Activated CD8-positive, alpha-beta memory T cell treated with anti-CD3 and anti-CD28 coated beads, Interleukin-2, amount 50 U/mL, for 48 hours (primary cell): ENCODE results near the gene ATG9A.
"Not testable (repeated sequence)": the region's sequence is repeated elsewhere in the genome, so short reads cannot be mapped to it uniquely, and the experiment has no call there.

Source experiments
- DNase-seq: peaks from one replicate; pipeline ENCODE4 v3.0.0-alpha.2; 2020

The ATG9A gene

DNA sequence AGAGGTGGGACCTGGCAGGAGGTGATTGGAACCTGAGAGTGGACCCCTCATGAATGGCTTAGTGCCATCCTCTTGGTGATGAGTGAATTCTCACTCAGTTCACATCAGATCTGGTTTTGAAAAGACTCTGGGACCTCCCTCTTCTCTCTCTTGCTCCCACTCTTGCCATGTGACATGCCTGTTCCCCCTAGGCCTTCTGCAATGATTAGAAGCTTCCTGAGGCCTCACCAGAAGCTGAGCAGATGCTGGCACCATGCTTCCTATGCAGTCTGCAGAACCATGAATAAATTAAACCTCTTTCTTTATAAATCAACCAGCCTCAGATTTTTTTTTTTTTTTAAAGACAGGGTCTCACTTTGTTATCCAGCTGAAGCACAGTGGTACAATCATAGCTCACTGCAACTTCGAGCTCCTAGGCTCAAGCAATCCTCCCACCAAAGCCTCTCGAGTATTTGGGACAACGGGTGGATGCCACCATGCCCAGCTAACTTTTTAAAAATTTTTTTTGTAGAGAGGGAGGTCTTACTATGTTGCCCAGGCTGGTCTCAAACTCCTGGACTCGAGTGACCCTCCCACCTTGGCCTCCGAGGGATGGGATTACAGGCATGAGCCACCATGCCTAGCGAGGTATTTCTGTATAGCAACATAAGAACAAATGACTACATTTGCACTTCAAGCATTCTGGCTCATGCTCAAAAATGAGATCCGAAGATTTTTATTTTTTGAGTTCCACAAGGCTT is 24.8 kb downstream of the ATG9A start:
- no peak for DNase-seq

DNA sequence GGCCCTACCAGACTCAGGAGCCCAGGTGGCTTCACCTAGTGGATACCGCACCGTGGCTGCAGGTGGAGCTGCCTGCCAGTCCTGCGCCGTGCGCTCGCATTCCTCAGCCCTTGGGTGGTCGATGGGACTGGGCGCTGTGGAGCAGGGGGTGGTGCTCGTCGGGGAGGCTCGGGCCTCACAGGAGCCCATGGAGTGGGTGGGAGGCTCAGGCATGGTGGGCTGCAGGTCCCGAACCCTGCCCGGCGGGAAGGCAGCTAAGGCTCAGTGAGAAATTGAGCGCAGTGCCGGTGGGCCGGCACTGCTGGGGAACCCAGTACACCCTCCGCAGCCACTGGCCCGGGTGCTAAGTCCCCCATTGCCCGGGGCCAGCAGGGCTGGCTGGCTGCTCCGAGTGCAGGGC is 28.1 kb downstream of the ATG9A start:
- DNase-seq, result not testable (repeated sequence)

DNA sequence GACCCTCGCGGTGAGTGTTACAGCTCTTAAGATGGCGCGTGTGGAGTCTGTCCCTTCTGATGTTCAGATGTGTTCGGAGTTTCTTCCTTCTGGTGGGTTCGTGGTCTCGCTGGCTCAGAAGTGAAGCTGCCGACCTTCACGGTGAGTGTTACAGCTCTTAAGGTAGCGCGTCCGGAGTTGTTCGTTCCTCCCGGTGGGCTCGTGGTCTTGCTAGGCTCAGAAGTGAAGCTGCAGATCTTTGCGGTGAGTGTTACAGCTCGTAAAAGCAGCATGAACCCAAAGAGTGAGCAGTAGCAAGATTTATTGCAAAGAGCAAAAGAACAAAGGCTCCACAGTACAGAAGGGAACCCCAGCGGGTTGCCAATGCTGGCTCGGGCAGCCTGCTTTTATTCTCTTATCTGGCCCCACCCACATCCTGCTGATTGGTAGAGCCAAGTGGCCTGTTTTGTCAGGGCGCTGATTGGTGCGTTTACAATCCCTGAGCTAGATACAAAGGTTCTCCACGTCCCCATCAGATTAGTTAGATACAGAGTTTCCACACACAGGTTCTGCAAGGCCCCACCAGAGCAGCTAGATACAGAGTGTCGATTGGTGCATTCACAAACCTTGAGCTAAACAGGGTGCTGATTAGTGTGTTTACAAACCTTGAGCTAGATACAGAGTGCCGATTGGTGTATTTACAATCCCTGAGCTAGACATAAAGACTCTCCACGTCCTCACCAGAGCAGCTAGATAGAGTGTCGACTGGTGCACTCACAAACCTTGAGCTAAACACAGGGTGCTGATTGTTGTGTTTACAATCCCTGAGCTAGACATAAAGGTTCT is 28.7 kb downstream of the ATG9A start:
- DNase-seq, result peak; percentile 75

DNA sequence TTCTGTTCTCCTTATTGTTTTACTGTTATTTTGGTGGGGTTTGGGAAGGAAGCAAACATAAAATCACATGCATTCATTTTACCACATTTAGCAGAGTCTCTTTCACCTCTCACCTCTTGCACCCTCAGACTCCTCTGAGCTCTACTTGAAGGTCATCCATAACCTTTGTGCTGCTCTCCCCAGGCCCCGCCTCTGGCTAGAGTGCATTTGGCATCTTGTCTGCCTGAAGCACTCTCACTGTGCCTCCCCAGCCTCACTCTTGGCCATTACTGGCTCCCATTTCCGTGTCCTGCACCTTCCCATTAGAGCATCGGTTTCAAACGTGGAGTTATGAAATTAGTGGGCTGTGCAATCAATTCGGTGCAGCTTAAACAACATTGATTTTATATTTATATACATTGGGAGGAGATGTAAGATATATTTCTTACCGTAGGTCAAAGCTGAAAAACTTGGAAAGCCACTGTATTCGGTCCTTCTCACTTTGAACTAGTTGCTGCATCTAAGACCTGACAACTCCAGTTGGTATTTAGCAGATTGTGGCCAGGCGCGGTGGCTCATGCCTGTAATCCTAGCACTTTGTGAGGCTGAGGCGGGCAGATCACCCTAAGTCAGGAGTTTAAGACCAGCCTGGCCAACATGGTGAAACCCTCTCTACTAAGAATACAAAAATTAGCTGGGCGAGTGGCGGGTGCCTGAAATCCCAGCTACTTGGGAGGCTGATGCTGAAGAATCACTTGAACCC is 29.8 kb downstream of the ATG9A start:
- DNase-seq, result no peak

DNA sequence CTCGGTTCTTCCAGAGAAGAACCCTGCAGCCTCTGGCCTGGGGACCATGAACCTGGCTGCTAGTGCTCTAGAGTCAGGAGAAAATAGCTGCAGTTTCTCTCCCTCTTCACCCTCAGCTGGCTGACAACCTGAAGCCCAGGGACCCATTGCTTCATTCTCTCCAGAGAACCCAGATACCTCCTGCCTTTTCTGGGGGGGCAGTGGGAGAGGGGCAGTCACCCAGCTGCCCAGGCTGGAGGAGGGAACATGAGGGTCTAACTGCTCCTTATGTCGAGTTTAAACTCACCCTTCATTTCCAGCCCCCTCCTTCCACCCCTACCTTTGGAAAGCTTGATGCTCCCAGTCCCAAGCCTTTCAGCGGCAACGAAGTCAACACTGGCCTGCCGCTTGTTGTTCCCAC is 30.5 kb downstream of the ATG9A start:
- no peak for DNase-seq

DNA sequence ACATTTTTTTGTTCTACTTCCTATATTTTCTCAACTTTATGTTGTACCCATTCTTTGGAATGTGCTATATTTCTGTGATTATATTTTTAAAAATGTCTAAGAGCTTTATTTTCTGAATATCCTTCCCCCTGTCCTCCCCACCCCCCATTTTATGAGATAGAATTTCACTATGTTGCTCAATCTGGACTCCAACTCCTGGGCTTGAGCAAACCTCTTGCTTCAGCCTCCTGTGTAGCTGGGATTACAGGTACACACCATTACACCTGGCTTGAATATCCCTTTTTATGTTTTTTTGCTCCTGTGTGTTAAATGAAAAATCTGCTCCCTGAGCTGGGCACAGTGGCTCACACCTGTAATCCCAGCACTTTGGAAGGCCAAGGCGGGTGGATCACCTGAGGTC is 32.0 kb downstream of the ATG9A start:
- DNase-seq, result no peak

DNA sequence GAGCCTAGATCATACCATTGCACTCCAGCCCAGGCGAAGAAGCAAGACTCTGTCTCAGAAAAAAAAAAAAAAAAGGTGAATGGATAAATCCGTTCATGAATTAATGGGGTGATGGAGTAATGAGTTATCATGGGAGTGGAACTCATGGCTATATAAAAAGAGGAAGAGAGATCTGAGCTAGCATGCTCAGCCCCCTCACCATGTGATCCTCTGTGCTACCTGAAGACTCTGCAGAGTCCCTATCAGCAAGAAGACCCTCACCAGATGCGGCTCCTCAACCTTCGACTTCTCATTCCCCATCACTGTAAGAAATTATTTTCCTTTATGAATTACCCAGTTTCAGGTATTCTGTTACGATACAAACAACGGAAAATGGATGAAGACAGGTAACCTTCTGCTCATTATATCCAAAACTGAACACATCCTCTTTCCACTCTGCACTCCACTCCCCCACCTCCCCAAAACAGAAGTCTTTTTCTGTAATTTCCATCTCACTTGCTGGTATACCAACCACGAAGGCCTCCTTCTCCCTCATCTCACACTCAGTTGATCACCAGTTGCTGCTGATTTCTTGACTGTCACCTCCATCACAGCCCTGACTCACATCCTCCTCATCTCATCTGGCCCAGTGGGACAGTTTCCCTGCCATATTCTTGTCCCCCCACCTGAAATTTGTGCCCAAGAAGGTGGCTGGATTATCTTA is 42.5 kb downstream of the ATG9A start:
- no peak for DNase-seq

DNA sequence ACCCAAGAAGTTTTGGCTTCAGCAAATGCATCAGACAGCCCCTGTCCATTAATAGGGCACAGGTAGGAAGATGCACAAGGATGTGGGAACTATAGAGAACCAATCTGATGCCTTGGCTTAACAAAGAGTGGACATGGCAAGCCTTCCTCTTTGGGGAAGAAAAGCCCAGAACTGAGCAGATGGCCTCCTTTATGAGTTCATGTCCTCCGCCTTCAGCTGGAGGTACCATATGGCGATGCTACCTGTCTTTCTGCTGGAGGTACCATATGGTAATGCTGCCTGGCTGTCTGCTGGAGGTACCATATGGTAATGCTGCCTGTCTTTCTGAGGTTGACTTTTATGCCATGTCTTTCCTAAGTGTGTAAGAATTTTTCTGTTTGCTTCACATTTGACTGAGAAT is 45.3 kb downstream of the ATG9A start:
- no peak for DNase-seq

DNA sequence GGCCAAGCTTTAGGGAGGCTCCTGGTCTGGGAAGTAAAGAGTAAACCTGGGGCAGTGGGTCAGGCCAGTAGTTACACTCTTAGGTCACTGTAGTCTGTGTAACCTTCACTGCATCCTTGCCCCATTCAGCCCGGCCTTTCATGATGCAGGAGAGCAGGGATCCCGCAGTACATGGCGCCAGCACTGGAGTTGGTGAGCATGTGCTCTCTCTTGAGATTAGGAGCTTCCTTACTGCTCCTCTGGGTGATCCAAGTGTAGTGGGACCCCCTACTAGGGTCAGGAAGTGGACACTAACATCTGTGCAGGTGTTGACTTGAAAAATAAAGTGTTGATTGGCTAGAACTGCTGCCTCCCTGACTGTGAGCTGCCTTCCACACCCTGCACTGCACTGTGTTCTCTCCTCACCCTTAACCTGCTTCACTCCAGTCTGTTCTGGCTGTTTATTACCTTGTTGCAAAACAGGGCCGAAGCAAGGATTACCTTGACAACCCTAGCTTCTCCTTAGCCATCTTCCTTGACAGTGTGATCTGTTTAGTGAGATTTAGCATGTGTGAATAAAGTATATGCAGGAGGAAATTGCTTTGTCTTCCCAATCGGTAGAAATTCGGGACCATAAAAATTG is 46.2 kb downstream of the ATG9A start:
- no peak for DNase-seq

DNA sequence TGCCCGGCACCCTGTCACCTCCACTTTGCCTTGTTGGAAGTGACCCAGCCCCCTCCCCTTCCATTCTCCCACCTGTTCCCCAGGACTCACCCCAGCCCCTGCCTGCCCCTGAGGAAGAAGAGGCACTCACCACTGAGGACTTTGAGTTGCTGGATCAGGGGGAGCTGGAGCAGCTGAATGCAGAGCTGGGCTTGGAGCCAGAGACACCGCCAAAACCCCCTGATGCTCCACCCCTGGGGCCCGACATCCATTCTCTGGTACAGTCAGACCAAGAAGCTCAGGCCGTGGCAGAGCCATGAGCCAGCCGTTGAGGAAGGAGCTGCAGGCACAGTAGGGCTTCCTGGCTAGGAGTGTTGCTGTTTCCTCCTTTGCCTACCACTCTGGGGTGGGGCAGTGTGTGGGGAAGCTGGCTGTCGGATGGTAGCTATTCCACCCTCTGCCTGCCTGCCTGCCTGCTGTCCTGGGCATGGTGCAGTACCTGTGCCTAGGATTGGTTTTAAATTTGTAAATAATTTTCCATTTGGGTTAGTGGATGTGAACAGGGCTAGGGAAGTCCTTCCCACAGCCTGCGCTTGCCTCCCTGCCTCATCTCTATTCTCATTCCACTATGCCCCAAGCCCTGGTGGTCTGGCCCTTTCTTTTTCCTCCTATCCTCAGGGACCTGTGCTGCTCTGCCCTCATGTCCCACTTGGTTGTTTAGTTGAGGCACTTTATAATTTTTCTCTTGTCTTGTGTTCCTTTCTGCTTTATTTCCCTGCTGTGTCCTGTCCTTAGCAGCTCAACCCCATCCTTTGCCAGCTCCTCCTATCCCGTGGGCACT is 46.9 kb downstream of the ATG9A start:
- no peak for DNase-seq

DNA sequence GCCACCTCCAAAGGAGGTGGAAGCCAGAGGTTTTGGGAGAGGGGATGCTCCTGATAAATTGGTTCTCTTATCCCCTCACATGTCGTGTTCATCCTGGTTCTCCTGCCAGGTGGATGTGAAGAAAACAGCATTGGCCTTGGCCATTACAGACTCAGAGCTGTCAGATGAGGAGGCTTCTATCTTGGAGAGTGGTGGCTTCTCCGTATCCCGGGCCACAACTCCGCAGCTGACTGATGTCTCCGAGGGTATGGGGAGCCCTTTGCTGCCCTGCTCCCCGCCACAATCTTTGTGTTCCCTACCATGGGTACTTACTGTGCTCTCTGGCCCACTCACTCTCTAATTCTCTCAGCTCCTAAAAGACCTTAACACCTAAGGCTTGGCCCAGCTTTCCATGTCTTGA is 47.9 kb downstream of the ATG9A start:
- no peak for DNase-seq

DNA sequence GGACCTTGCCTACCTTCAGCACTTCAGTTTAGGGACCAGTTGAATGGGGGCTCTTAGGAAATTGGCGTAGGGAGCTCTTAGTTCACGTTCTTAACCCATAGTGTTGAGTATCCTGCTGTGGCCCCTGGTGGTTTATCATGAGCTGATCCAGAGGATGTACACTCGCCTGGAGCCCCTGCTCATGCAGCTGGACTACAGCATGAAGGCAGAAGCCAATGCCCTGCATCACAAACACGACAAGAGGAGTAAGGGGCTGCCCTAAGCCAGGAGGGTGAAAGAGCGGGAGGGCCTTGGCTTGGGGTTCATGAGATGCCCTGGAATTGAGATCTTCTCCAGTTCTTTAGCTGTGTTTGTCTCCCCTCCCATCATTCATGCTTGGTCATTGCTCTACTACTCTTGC is 48.5 kb downstream of the ATG9A start:
- no peak for DNase-seq

DNA sequence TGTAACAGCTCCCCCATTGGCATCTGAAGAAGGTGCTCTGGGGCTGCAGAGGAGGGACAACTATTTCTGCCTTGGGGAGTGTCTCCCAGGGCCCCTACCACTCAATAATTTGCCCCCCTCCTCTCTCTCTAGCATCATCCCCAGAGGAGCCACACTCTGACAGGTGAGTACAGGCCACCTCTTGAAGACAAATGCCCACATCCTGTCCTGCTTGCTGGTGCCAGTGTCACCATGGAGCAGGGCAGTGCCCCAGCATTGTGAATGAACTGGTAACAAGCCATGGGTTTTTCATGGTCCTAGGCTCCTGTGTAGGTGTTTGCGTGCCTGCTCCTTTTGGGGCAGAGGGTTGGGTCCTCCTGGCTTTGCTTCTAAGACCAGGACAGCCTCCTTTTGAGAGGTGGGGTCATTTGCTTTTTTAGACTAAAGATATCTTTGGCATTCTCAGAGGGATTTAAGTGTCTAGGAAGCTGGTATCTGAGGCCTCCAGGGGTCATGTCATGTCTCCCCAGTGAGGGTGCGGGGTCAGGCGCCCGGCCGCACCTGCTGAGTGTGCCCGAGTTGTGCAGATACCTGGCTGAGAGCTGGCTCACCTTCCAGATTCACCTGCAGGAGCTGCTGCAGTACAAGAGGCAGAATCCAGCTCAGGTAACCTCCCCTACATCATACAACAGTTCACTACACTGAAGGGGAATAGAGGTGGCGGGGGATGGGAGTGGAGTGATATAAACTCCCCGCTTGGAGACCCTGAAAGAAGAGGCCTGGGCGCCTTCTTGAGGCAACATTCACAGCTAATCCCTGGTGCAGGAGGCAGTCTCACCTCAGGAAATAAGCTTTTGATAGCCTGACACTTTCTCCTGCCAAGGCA is 49.6 kb downstream of the ATG9A start:
- DNase-seq, result no peak

DNA sequence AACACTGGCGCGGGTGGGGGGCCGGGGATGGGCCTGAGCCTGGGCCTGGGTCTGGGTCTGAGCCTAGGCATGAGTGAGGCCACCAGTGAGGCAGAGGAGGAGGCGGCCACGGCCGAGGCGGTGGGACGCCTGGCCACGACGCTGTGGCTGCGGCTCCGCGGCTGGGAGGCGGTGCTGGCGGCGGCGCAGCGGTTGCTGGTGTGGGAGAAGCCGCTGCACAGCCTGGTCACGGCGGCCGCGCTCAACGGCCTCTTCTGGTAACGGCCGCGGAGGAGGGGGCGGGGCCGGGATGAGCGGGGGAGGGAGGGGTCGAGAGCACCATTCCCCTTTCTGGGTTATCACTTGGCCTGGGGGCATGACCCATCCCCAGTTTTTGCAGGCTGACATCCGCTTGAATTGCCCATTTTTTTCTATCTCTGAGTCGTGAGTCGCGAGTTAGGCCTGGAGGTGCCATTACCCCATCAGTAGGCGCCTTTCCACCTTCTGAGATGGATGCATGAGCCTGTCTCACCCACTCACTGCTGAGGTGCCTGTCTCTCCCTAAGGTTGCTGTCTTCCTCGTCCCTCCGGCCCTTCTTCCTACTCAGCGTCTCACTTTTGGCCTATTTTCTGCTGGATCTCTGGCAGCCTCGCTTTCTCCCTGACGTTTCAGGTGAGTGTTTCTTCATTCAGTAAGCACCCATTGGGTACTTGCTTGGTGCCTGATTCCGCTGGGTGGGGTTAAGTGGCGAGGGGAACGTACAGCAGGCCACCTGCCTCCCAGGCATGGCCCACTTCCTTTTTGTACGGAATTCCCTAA is 50.9 kb downstream of the ATG9A start:
- DNase-seq, result peak; percentile 73

DNA sequence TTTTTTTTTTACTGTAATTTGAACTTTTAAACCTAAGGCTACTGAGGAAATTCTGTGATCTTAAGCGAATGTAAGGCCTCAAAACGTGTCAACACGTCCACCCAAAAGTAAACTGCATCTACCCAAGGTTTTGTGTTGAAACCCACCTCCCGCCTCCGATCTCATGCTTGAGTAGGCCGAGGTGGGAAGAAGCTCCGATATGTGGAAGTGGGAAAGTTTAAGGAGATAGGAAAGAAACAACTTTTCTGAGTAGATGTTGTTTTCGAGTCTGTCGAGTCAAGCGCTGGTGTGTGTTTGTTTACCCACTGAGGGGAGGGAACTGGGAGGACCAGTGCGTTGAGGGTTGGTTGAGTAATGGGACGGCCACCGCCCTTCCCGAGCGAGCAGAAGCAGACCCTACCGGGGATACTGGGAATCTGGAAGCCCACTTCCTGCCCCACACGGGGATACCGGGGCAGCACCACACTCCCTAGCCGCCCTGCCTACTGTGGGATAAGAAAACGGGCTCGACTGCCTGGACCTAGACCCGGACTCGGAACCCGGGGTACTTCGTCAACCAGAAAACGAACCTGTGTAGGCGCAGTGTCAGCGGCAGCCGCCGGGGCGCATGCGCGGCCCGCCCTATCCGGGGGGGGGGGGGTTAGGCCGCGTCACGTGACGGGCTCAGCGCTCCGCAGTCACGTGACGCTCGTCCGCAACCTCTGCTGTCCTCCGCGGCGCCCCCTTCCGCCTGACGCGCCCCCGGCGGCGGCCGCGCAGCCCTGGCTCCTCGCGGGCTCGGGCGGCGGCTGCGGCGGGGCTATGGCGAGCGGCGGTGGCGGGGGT is 51.7 kb downstream of the ATG9A start, which contains the start of gene RETREG2:
RETREG2 (plus strand) TSS at position 724 of the 825 bp plus-strand sequence; CDS start at position 802, 78 bp downstream.
- DNase-seq, result peak; percentile 88

DNA sequence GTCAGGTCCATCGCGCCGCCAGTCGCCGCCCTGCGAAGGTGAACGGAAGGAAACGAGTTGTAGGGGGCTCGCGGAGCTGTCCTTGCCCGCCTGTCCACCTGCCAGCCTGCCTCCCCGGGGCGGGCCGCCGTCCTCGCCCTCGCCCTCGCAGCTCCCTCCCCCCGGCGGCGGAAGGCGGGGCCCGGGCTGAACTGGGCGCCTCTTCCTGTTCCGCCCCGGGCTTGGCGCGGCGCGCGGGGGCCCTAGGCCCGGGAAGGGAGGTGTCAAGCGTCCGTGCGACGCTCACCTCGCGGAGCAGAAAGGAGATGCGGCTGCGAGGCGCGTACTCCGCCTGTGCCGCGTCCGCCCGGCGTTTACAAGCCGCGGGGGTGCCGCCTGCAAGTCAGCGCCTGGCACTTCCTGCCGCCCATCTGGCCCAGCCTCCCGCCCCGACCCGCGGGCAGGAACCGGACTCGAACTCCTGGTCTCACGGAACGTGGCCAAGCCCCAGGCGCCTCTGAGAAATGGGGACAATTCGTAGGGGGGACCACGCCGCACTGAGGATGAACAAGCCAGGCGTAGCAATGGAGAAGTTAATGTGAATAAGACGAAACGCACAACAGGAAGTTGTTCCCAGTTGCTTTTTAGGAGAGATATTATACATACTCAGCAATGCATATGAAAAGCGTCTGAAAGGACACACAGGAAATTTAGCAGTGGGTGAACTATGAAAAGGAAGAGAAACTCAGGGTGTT is 52.5 kb downstream of the ATG9A start, which contains the start of gene CNPPD1:
CNPPD1 (minus strand) TSS at position 108 of the 734 bp plus-strand sequence; CDS start at position 11, 97 bp downstream.
- DNase-seq, result peak; percentile 91

DNA sequence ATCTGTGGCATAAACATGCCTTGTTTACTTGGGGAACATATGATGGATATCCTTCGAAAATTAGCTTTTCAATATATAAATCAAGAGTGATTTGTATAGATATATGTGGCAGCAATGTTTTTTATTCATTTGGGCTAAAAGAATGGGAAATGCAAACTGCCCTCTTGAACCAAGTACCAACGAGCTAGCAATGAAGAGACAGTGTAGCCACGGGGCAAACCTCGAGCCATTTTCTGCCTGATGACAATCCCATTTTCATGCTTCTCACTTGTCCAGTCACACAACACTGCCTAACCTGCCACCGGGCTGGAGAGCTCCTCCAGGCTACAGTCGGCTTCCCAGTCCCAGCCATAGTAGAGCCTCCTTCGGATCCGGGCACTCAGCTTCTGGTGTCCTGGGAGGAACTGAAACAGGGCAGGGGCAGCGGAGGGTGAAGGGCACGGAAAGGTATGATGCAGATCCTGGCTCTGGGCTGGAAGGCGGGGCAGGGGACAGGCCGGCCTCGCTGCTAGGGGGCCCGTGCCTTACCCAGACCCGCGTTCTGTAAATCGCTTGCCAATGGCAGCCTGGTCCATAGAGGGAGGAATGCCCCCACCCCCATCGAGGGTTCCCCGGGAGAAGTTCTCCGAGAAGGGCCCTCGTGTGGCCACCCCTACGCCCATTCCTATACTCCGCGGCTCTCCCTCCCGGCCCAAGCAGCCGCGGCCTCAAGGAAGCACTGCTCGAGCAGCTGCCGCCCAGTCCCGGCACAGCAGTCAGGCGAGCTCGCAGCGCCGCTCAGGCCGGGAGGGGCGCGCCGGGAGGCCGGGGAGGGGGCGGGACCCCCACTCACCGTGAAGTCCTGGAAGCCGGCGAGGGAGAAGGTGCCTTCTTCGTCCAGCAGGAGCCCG is 53.3 kb downstream of the ATG9A start:
- DNase-seq, result peak; percentile 69
